Fibroblast of the conjunctiva (primary cell): ENCODE measurements around the gene ATM.
"Not testable (repeated sequence)": the region's sequence is repeated elsewhere in the genome, so short reads cannot be mapped to it uniquely, and the experiment has no call there.

Experiments
- DNase-seq: peaks from one replicate; pipeline ENCODE4 v3.0.0-alpha.2; 2010; ENCODE audit warnings: low read depth

Gene ATM

GRCh38 chr11:108221911-108222573, 825 bp upstream of the ATM start:
- no peak for DNase-seq

- DNase-seq = no peak
These were observed 682 bp downstream of the ATM start for GRCh38 chr11:108223348-108224149.

GRCh38 chr11:108224366-108224765, 1.5 kb downstream of the ATM start:
- no peak for DNase-seq

GRCh38 chr11:108224911-108225786, 2.3 kb downstream of the ATM start:
- no peak for DNase-seq

- DNase-seq = no peak
These were observed 3.2 kb downstream of the ATM start for GRCh38 chr11:108226036-108226435.

- DNase-seq = no peak
These were observed 5.4 kb downstream of the ATM start for GRCh38 chr11:108228251-108228650.

- DNase-seq = no peak
These were observed 10.5 kb downstream of the ATM start for GRCh38 chr11:108233277-108233945.

- no peak for DNase-seq
These were observed 12.3 kb downstream of the ATM start for GRCh38 chr11:108235192-108235591.

GRCh38 chr11:108235633-108236032, 12.8 kb downstream of the ATM start:
- no peak for DNase-seq

- DNase-seq = no peak
These were observed 14.2 kb downstream of the ATM start for GRCh38 chr11:108237058-108237481.

- no peak for DNase-seq
These were observed 16.2 kb downstream of the ATM start for GRCh38 chr11:108239076-108239475.

GRCh38 chr11:108241330-108242037, 18.6 kb downstream of the ATM start:
- DNase-seq = no peak

- DNase-seq = no peak
These were observed 19.6 kb downstream of the ATM start for GRCh38 chr11:108242422-108242821.

GRCh38 chr11:108246308-108246707, 23.4 kb downstream of the ATM start:
- DNase-seq = no peak

GRCh38 chr11:108246885-108247284, 24.0 kb downstream of the ATM start:
- DNase-seq = no peak

GRCh38 chr11:108253176-108253575, 30.3 kb downstream of the ATM start:
- DNase-seq = no peak

GRCh38 chr11:108269583-108269982, 46.7 kb downstream of the ATM start:
- no peak for DNase-seq

- not testable (repeated sequence) for DNase-seq
These were observed 54.2 kb downstream of the ATM start for GRCh38 chr11:108276985-108277616.

GRCh38 chr11:108278546-108278945, 55.7 kb downstream of the ATM start:
- DNase-seq = no peak

GRCh38 chr11:108278954-108279353, 56.1 kb downstream of the ATM start:
- no peak for DNase-seq

- no peak for DNase-seq
These were observed 63.5 kb downstream of the ATM start for GRCh38 chr11:108286370-108286769.
